ENCODE results near the gene ZNF143. TPM values are rescaled to one million over a fixed set of nuclear protein-coding genes. Genes with fewer than 3 reads are reported as not detected.

Gene ZNF143
- 12.1 to 16.3 TPM (median 13.6 TPM) in 5 replicates for total RNA-seq (2022; extraction: Qiagen RNA extraction; ENCODE audit: low read depth)

GRCh38 chr11:9460322-9461062, at the start of gene ZNF143:
TSS of gene ZNF143 (plus strand) at chr11:9461012. CDS start at chr11:9471309, 10,297 bp downstream.

GRCh38 chr11:9573052-9573774, 112.4 kb downstream of the ZNF143 start, which contains the start of gene WEE1:
TSS of gene WEE1 (plus strand) at chr11:9573670. CDS start at chr11:9573934, 264 bp downstream.

Other genes starting within 250 kb of the ZNF143 start
- gene DENND5A, start 195.7 kb upstream of the ZNF143 start, total RNA-seq (2022; extraction: Qiagen RNA extraction; ENCODE audit: low read depth): 38.3 to 62.5 TPM (median 48.6 TPM) in 5 replicates
- gene TMEM41B, start 146.4 kb upstream of the ZNF143 start, total RNA-seq (2022; extraction: Qiagen RNA extraction; ENCODE audit: low read depth): 23.3 to 33.1 TPM (median 25.8 TPM) in 5 replicates
- gene IPO7, start 76.4 kb upstream of the ZNF143 start, total RNA-seq (2022; extraction: Qiagen RNA extraction; ENCODE audit: low read depth): 94.5 to 118 TPM (median 106 TPM) in 5 replicates
- 18.0 to 25.4 TPM (median 19.1 TPM) in 5 replicates for gene WEE1, start 112.7 kb downstream of the ZNF143 start, total RNA-seq (2022; extraction: Qiagen RNA extraction; ENCODE audit: low read depth)
- gene SWAP70, start 203.1 kb downstream of the ZNF143 start, total RNA-seq (2022; extraction: Qiagen RNA extraction; ENCODE audit: low read depth): 26.0 to 35.6 TPM (median 29.0 TPM) in 5 replicates

Data from A549 treated with CpdA at 1 μM for 4 hours (cell line).